ENCODE measurements around the gene MED15.

MED15 gene

GRCh38 chr22:20554824-20555223 lies 47.4 kb downstream of the MED15 start:
- no peak for DNase-seq

GRCh38 chr22:20558534-20558933 lies 51.1 kb downstream of the MED15 start:
- DNase-seq = no peak

- DNase-seq = no peak
Observed at GRCh38 chr22:20559174-20559760, 51.9 kb downstream of the MED15 start.

- DNase-seq = no peak
Observed at GRCh38 chr22:20560716-20561115, 53.3 kb downstream of the MED15 start.

GRCh38 chr22:20561882-20562281 lies 54.5 kb downstream of the MED15 start:
- no peak for DNase-seq

- DNase-seq = no peak
Observed at GRCh38 chr22:20562607-20563465, 55.4 kb downstream of the MED15 start.

- no peak for DNase-seq
Observed at GRCh38 chr22:20563466-20563906, 56.1 kb downstream of the MED15 start.

- DNase-seq = no peak
Observed at GRCh38 chr22:20563941-20564371, 56.5 kb downstream of the MED15 start.

GRCh38 chr22:20565079-20565734 lies 57.8 kb downstream of the MED15 start:
- DNase-seq = no peak

- DNase-seq = no peak
Observed at GRCh38 chr22:20565761-20566160, 58.4 kb downstream of the MED15 start.

GRCh38 chr22:20566420-20567260 lies 59.2 kb downstream of the MED15 start:
- peak; percentile 73 for DNase-seq

GRCh38 chr22:20567371-20567847 lies 60.0 kb downstream of the MED15 start:
- DNase-seq = no peak

- DNase-seq = no peak
Observed at GRCh38 chr22:20567993-20568417, 60.6 kb downstream of the MED15 start.

GRCh38 chr22:20568502-20569058 lies 61.2 kb downstream of the MED15 start:
- no peak for DNase-seq

GRCh38 chr22:20569059-20570058 lies 61.9 kb downstream of the MED15 start:
- DNase-seq = peak; percentile 76

- no peak for DNase-seq
Observed at GRCh38 chr22:20571078-20571503, 63.7 kb downstream of the MED15 start.

- DNase-seq = peak; percentile 66
Observed at GRCh38 chr22:20571531-20572007, 64.2 kb downstream of the MED15 start.

GRCh38 chr22:20572132-20572802 lies 64.9 kb downstream of the MED15 start:
- no peak for DNase-seq

GRCh38 chr22:20573176-20573832 lies 65.9 kb downstream of the MED15 start:
- DNase-seq = no peak

All from effector CD4-positive, alpha-beta T cell (primary cell).